ENCODE results near the gene MRE11.
"Not testable (repeated sequence)": the region's sequence is repeated elsewhere in the genome, so short reads cannot be mapped to it uniquely, and the experiment has no call there.

The MRE11 gene

DNA sequence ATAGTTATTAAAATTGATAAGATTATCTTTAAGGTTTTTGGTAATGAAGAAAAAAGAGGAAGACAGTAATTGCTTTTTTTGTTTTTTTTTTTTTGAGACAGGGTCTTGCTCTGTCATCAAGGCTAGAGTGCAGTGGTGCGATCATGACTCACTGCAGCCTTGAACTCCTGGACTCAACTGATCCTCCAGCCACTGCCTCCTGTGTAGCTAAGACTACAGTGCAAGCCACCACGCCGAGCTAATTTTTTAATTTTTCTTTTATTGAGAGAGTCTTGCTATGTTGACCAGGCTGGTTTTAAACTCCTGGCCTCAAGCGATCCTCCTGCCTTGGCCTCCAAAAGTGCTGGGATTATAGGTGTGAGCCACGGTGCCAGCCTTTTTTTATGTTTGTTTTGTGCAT, 12.9 kb upstream of the MRE11 start:
- not testable (repeated sequence) for DNase-seq (ENCODE audit: low spot score)

DNA sequence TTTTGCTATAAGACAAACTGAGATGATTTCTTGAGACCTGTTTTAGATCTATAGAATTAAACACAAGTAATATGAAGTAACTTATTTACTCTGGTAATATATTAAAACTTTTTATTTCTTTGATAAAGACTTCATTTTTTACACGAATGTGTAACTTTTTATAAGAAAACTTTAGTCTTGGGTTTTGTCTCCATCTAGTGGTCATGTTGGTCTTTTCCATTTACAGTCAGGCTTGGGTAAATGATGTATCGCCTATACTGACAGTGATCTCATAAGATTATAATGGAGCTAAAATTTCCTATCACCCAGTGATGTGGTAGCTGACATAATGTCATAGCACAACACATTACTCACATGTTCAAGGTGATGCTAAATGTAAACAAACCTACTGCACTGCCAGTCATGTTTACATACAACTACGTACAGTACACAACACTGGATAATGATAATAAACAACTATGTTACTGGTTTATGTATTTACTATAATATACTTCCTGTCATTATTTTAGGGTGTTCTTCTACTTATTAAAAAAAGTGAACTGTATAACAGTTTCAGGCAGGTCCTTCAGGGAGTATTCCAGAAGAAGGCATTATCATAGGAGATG, 11.1 kb upstream of the MRE11 start:
- peak; percentile 34 for DNase-seq (ENCODE audit: low spot score)

DNA sequence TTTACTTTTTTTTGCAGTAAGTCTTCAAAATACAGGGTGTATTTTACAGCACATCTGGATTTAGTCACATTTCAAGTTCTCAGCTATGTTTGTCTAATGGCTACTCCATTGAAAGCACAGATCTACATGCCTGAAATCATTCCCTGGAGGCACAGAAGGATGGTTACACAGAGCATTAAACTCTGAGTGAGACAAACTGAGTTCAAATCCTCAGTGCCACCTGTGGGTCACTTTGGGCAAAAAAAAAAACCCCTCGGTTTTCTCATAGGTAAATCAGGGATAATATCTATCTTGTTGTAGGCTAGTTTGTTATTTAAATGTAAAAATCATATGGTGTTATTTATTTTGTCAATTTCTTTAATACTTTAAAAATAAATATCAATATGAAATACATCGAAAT, 7.9 kb upstream of the MRE11 start:
- no peak for DNase-seq (ENCODE audit: low spot score)

DNA sequence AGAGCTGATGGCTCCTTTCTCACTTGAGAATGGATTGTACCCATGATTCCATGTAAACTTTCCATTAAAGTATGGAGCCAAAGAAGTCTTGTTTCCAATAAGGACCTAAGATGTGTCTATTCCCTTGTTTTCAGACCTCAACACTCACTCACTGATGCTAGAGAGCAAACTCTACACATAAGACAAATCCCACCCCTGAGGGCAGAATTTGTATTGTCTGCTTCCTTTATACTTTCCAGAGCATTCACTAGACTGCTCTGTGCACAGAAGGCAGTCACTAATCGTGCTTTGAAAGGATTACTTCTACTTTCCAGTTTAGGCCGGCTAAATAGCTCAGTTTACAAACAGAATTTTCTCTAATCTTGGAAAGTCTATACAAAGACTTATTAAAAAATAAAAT, 6.5 kb upstream of the MRE11 start:
- DNase-seq (ENCODE audit: low spot score): no peak

DNA sequence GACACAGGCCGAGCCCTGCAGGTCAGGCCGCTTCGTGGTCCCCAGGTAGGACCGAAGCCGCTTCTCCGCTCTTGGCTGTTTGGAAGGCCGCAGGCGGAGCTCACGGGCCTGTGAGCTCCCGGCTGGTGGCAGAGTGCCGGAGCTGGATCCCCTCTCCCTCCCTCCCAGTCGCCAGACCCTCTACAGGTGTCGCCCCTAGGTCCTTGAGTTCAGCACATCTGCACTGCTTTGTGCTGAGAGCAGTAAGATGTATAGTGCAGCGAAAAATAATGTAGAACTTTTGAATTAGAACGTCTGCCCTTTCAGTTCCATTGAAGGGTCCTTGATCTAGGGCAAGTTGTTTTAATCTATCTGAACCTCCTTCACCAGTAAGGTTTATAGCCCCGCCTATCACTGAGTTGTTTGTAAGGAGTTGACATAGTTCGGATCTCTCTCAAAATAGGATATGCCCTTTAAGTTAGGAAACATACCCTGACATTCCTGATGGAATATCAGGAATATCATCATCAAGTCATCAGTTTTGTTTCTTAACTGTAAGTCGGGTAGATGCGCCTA, 559 bp upstream of the MRE11 start:
- DNase-seq (ENCODE audit: low spot score): peak; percentile 54

DNA sequence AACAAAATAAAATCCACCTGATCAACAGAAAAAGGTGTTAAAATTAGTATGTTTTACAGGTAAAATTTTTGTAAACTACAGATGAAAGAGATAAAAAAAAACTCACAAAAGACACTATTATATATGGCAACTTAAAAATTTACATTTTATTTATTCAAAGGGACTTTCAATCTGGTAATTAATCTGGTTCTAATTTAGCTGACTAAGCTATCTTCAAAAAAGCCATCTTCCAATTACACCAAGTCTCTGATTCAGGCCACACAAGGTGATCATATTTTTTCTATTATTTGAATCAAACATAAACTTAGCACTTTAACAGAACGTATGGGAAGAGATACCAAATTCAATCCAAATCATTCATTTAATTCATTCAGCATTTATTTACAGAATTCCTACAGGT, 7.6 kb downstream of the MRE11 start:
- no peak for DNase-seq (ENCODE audit: low spot score)

DNA sequence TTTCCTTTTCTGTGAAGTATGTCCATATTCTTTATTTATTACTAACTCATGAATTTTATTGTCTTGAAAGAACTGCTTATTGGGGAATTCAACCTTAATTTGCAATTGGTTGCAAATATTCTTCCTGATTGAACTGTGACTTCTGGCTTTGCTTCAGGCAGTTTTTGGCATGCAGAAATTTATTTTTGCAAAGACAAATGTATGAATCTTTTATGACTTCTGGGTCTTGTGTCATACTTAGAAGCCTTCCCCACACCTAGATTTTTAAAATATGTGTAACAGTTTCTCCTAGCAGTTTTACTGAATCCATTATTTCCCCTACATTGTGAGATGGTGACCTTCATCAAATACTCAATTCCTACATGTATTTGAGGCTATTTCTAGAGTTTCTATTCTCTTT, 12.3 kb downstream of the MRE11 start:
- no peak for DNase-seq (ENCODE audit: low spot score)

DNA sequence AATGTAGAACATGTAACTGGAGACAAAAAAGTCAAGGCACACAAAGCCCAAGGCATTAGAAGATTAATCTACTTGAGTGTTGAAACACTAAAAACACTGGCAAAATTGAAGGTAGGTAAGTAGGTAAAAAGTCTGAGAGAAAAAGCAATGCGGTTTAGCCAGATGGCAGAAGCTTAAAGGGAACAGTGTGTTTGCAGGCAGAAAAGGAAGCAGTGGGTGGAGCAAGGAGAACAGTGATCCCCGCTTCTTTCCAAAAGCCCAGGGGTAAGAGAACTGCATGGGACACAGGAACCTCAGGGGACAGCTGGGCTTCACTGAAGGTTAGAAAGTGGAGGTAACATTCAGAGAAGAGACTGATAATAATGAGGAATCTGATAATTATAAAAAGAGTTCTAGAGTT, 16.0 kb downstream of the MRE11 start:
- DNase-seq (ENCODE audit: low spot score): no peak

DNA sequence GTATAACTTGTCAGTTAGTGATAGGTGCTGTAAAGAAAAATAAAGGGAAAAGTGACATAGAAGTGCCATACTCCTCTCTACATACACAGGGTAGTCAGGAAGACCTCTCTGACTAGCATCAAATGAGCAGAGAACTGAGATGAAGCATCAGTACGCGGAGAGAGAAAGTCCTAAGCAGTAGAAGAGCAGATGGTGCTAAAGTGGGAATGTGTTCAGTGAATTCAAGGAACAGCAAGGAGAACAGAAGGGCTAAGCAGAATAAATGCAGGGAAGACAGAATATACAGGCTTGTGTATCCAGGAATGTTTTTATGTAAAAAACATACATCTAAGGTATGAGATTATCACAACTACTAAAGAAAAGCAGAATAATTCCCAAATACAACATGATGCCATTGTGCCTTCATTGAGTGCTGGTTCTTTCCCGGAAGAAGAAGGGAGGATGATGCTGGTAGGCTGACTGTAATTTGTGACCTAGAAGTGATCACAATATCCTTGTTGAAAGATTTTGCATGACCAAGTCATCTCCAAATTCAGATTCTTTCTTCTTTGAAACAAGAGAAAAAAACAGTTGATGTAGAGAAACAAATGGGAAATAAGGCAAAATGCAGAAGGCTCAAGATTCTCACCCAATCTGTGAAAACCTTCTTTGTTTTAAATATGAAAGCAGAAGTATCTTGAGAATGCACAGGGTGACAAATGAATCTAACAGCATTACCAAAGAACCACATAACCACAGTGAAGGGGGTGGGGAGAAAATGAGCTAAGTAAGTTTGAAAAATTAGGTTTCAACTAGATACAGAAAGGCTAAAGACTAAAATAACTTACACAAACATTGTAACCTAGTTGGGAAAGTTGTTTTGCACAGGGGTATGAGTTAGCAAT, 20.5 kb downstream of the MRE11 start:
- no peak for DNase-seq (ENCODE audit: low spot score)

DNA sequence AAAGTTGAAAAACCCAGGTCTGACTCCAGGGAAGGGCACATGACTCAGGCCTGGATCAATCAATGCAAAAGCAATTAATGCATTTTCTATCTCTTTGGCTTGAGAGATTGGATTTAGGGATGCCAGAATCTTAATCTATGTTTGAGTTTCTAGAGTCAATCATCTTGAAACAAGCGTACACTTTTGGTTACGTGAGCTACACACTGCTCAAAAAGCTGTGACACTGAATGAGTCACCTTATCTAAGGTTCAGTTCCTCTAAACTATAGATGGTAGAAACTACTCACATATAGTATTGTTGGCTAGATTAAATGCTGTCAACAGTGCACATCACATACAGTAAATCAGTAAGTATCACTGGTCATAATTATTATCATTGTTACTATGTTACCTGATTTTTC, 24.2 kb downstream of the MRE11 start:
- DNase-seq (ENCODE audit: low spot score): no peak

DNA sequence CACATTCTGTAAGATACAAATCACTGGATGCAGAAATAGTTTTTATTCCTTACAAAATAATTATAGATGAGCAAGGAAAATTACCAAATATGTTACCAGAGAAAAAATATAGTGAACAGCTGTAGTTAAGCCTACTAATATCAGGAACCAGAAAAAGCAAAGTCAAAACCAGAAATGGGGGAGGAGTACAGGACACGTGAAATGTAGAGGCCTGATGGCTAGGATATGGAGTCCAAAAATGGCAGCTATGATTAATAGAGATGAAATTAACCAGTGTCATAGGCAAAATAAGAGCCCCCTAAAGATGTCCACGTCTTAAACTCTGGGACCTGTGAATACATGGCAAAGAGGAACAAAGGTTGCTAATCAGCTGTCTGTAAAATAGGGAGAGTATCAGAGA, 34.1 kb downstream of the MRE11 start:
- DNase-seq (ENCODE audit: low spot score): no peak

DNA sequence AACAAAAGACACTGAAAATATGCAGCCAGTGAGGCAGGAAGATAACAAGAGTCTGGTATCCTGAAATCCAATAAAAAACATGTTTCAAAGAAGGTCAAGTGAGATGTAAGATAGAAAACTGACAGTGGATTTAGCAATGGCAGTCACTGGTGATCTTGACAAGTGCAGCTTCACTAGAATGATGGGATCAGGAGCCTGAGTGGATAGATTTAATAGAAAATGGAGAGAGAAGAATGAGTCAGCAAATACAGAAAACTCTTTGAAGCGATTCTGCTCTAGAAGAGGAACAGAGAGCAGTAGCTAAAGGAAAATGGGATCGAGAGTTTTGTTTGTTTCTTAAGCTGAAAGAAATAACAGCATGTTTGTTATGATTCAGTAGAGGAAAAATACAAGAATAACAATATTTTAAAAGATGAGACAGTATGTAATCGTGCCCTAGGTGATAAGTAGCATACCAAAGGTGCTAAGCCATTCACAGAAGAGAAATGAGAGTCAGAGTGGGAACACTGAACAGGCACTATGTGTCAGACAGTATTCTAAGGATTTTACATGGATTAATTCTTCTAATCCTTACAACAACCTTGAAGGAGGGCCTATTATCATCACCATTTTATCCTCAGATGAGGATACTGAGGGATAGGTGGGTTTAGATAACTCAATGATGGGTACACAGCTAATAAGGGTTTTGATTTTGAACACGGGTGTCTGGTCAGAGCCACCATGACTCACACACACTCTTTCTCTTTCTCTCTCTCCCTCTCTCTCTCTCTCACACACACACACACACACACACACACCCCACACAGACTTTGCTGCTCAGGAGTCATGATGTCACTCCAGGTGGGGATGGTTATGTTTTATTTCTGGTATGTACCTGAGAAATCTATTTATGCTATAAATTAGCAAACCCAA, 36.3 kb downstream of the MRE11 start:
- no peak for DNase-seq (ENCODE audit: low spot score)

DNA sequence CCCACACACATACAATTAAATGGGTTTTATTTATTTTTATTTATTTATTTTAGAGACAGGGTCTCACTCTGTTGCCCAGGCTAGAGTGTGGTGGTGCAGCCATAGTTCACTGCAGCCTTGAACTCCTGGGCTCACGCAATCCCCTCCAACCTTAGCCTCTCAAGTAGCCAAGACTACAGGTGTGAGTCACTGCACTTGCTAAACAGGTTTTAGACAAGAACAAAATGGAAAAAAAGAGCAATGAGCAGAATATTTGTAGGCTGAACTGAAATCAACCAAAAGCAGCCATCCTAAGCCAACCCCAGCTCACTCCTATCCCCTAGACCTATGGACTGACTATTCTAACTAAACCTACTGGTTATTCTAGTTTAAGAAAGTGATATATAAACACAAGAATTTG, 37.8 kb downstream of the MRE11 start:
- DNase-seq (ENCODE audit: low spot score): peak; percentile 12

DNA sequence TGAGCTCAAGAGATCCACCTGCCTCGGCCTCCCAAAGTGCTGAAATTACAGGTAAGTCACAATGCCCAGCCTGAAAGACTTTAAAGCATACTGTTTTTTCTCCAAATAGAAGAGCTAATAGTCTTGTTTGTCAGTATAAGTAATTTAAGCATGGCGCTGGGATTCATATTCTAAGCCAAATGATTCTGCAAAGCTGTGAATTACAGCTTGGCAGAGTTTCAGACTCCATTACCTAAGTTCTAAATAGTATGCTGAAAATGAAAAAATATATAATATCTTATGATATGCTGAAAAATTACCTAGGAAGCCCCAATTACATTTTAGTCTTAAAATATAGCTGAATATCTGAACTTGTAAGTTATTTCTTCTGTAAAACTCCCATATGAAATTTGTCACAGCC, 39.3 kb downstream of the MRE11 start:
- DNase-seq (ENCODE audit: low spot score): no peak

DNA sequence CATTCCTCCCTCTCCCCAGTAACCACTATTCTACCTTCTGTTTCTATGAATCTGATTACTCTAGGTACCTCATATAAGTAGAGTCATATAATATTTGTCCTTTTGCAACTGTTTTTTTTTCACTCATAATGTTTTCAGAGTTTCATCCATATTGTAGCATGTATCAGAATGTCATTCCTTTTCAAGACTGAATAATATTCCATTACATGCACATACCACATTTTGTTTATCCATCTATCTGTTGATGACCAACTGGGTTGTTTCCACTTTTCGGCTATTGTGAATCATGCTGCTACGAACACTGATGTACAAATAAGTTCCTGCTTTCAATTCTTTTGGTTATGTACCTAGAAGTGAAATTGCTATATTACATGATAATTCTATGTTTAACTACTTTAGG, 40.7 kb downstream of the MRE11 start:
- DNase-seq (ENCODE audit: low spot score): no peak

DNA sequence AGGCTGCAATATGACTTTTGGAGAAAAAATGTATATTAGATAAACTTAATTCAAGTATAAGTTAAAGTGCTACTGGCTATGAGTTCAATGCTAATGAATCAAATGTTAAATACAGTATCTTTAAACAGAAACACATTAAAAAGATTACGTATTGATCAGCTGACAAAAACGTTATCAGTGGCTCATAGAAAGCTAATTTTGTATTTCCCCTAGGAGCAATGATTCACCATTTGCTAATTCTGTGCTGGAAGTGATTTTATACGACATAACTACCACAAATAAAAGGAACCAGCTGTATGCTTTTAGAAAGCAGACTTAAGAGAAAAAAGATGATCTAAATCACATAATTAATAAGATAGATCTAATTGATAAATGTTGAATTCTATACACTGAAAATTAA, 43.6 kb downstream of the MRE11 start:
- DNase-seq (ENCODE audit: low spot score): no peak

DNA sequence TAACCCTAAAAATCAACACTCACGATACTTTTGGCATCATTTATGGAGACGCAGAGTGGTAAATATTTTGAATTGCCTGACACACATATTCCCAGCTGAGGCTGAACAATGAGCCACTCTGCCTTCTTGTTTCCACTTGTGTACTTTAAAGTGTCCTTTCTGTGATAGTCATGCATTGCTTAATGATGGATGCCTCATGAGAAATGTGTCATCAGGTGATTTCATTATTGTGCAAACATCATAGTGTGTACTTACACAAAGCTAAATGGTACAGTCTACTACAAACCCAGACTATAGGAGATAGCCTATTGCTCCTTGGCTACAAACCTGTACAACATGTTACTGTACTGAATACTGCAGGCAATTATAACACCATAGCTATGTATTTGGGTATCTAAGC, 44.2 kb downstream of the MRE11 start:
- DNase-seq (ENCODE audit: low spot score): no peak

DNA sequence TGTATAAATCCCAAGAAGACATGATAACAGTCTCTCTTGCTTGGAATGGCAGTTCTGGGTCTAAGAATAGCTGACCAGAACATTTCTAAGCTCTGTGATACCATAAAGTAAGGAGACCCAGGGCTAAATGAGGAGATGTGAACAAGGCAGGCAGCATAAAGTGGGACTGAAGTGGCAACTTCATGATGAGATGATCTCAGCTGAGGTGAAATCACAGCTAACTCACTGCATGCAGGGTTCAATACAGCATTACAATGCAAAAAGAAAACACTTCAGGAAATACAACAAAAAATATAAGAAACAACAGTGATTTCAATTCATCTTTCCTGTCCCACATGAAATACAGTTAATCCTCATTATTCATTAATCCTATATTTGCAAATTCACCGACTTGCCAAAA, 44.6 kb downstream of the MRE11 start:
- no peak for DNase-seq (ENCODE audit: low spot score)

DNA sequence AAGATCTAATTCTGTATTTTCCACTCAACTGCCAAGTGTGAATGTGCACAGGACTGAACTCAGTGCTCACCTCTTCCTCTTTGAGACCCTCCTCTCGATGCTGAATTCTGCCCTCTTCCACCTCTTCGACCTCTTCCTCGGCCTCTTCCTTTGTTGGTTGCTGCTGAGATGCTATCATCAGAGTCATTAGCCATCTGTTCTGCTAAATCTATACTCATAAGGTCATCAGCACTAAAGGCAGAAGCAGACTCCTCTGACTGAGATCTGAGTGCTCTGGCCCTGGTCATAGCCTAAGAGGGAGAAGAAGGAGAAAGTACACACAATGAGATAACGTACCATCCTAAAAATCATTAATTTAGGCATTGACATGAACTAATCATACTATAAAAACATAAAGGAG, 46.5 kb downstream of the MRE11 start:
- DNase-seq (ENCODE audit: low spot score): no peak

DNA sequence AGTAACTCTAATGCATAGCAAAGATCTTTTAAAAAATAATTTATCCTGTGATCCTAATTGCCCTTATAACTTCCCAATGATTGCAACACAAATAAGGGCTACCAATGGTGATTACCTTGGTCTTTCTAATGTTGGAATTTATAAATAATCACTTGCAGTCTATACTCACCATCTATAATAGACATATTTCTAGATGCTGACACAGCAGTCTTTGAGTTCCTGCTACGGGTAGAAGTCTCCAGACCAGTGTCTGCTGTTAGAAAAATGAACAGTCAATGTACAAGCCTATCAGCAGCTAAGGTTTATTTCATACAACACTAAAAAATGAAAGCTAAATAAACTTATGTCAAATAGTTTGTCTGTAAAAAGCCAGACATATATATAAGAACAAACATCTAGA, 48.0 kb downstream of the MRE11 start:
- DNase-seq (ENCODE audit: low spot score): no peak

DNA sequence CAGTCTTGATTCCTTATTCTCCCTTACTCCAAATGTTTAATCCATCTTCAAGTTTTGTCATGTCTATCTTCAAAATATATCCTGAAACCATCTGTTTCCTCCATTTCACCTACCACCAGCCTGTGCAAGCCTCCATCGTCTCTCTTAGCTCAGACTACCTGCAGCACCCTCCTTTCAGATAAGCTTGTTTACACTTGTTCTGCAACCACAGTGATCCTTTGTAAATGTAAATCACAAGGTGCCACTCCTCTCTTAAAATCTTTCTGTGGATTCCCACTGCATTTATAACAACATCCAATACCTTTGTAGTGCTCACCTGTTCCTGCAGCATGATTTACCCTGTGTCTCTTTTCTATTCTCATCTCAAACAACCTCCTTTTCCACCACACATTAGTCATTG, 60.6 kb downstream of the MRE11 start:
- no peak for DNase-seq (ENCODE audit: low spot score)

DNA sequence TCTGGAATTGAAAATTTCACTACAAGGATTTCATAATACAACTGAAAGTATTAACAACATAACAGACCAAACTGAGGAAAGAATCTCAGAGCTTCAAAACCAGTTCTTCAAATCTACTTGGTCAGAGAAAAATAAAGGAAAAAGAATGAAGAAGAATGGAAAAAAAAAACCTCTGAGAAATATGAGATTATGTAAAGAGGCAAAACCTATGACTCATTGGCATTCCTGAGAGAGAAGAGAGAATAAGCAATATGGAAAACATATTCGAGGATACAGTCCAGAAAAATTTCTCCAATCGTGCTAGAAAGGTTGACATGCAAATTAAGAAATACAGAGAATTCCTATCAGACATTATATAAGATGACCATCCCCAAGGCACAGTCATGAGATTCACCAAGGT, 69.0 kb downstream of the MRE11 start:
- DNase-seq (ENCODE audit: low spot score): no peak

DNA sequence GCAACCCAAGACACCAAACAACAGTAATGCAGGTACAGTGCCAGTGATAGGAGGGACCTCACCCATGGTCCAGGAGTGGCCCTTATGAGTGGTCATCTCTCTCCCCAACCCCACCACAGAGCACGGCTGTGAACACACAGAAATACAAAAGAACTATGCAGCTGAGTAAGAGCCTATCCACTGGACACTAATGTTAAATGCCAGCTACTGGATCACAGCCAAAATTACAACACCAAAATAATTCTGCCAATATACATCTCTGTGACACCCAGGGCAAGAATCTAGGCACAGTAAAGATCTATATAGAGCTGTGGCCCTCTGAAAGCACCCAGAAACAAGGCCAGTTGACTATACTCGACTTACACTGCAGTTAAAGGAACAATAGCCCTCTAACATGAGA, 69.6 kb downstream of the MRE11 start:
- DNase-seq (ENCODE audit: low spot score): no peak

All from iPS-NIHi11 (cell line).